ENCODE results near the gene PTGDS. TPM values are rescaled to one million over a fixed set of nuclear protein-coding genes. Genes with fewer than 3 reads are reported as not detected.

Gene PTGDS
- total RNA-seq, 1 donor from 2014 or later = 5.0 TPM

GRCh38 chr9:136992819-136993369 lies 15.6 kb downstream of the PTGDS start:
- Mint-ChIP-seq H3K4me3 (ENCODE audit: unreplicated experiment) (peak overlapping the region; percentile 82), H3K27ac (ENCODE audit: unreplicated experiment) (no peak overlapping the region), H3K9me3 (ENCODE audit: unreplicated experiment) (peaks cover 5% of the 10 kb centered on the region), H3K27me3 (ENCODE audit: low read depth, unreplicated experiment) (peaks cover 26% of the 10 kb centered on the region), H3K36me3 (ENCODE audit: low read depth, unreplicated experiment) (peaks cover 3% of the 10 kb centered on the region), H3K4me1 (ENCODE audit: low read depth, unreplicated experiment) (no peaks in the 10 kb centered on the region)
- peaks cover 13% of the 10 kb centered on the region for H3K79me2 ChIP-seq (ENCODE audit: insufficient read depth, low read length)
- DNase-seq (ENCODE audit: low read depth) (no peak), FAIRE-seq (no peak)
- H3K4me1 ChIP-seq (ENCODE audit: insufficient read depth, low read length) = peaks cover 36% of the 10 kb centered on the region
- H3K36me3 ChIP-seq (ENCODE audit: insufficient read depth, low read length) = no peaks in the 10 kb centered on the region
- peak overlapping the region; percentile 97 for H3K4me2 ChIP-seq (ENCODE audit: low read length)
- no peak for TF ChIP-seq CTCF (IDR thresholded peaks at IDR 0.05; ENCODE audit: insufficient read depth, low read depth, low read length)
- TF ChIP-seq EZH2 (IDR thresholded peaks at IDR 0.05; ENCODE audit: insufficient read depth, low read length) = no peak
- no peak overlapping the region for H3K27ac ChIP-seq (ENCODE audit: low read depth, low read length)
- peak overlapping the region; percentile 76 for H3K4me3 ChIP-seq (ENCODE audit: insufficient read depth, low read depth, low read length)
- H3K9ac ChIP-seq (ENCODE audit: low read length) = peak overlapping the region; percentile 75
- peak overlapping the region; percentile 79 for H2AFZ ChIP-seq (ENCODE audit: low read depth, low read length)
- no peaks in the 10 kb centered on the region for H3K27me3 ChIP-seq (ENCODE audit: insufficient read depth, low read length)
- H3K9me3 ChIP-seq (ENCODE audit: insufficient read depth, low read depth, low read length) = peaks cover 6% of the 10 kb centered on the region
- H4K20me1 ChIP-seq (ENCODE audit: insufficient read depth, low read length) = peaks cover 12% of the 10 kb centered on the region

- H3K4me2 ChIP-seq (ENCODE audit: low read length) = no peak overlapping the region
- FAIRE-seq (no peak), DNase-seq (ENCODE audit: low read depth) (no peak)
- H3K79me2 ChIP-seq (ENCODE audit: insufficient read depth, low read length) = peaks cover 13% of the 10 kb centered on the region
- Mint-ChIP-seq H3K36me3 (ENCODE audit: low read depth, unreplicated experiment) (peaks cover 3% of the 10 kb centered on the region), H3K27me3 (ENCODE audit: low read depth, unreplicated experiment) (peaks cover 17% of the 10 kb centered on the region), H3K9me3 (ENCODE audit: unreplicated experiment) (peaks cover 5% of the 10 kb centered on the region), H3K4me1 (ENCODE audit: low read depth, unreplicated experiment) (peaks cover 3% of the 10 kb centered on the region), H3K27ac (ENCODE audit: unreplicated experiment) (no peak overlapping the region), H3K4me3 (ENCODE audit: unreplicated experiment) (peak overlapping the region; percentile 82)
- no peak overlapping the region for H3K4me3 ChIP-seq (ENCODE audit: insufficient read depth, low read depth, low read length)
- no peaks in the 10 kb centered on the region for H3K27me3 ChIP-seq (ENCODE audit: insufficient read depth, low read length)
- no peak overlapping the region for H3K9ac ChIP-seq (ENCODE audit: low read length)
- H3K4me1 ChIP-seq (ENCODE audit: insufficient read depth, low read length) = peaks cover 40% of the 10 kb centered on the region
- TF ChIP-seq EZH2 (IDR thresholded peaks at IDR 0.05; ENCODE audit: insufficient read depth, low read length) = no peak
- H4K20me1 ChIP-seq (ENCODE audit: insufficient read depth, low read length) = peaks cover 12% of the 10 kb centered on the region
- no peak overlapping the region for H2AFZ ChIP-seq (ENCODE audit: low read depth, low read length)
- H3K27ac ChIP-seq (ENCODE audit: low read depth, low read length) = no peak overlapping the region
- H3K9me3 ChIP-seq (ENCODE audit: insufficient read depth, low read depth, low read length) = peaks cover 6% of the 10 kb centered on the region
- no peaks in the 10 kb centered on the region for H3K36me3 ChIP-seq (ENCODE audit: insufficient read depth, low read length)
Observed at GRCh38 chr9:136994180-136994887, 17.0 kb downstream of the PTGDS start.

- H3K4me1 Mint-ChIP-seq (ENCODE audit: low read depth, unreplicated experiment) = peaks cover 3% of the 10 kb centered on the region
- Histone ChIP-seq H3K4me1 (ENCODE audit: insufficient read depth, low read length) (peaks cover 40% of the 10 kb centered on the region), H3K36me3 (ENCODE audit: insufficient read depth, low read length) (no peaks in the 10 kb centered on the region), H2AFZ (ENCODE audit: low read depth, low read length) (no peak overlapping the region), H3K4me2 (ENCODE audit: low read length) (peak overlapping the region; percentile 66), H3K9ac (ENCODE audit: low read length) (no peak overlapping the region), H3K27ac (ENCODE audit: low read depth, low read length) (no peak overlapping the region), H3K27me3 (ENCODE audit: insufficient read depth, low read length) (no peaks in the 10 kb centered on the region), H3K9me3 (ENCODE audit: insufficient read depth, low read depth, low read length) (peaks cover 6% of the 10 kb centered on the region), H3K79me2 (ENCODE audit: insufficient read depth, low read length) (peaks cover 13% of the 10 kb centered on the region), H4K20me1 (ENCODE audit: insufficient read depth, low read length) (peaks cover 12% of the 10 kb centered on the region), H3K4me3 (ENCODE audit: insufficient read depth, low read depth, low read length) (no peak overlapping the region)
- H3K9me3 Mint-ChIP-seq (ENCODE audit: unreplicated experiment) = peaks cover 5% of the 10 kb centered on the region
- no peak overlapping the region for H3K4me3 Mint-ChIP-seq (ENCODE audit: unreplicated experiment)
- no peak for DNase-seq (ENCODE audit: low read depth)
- no peak for TF ChIP-seq EZH2 (IDR thresholded peaks at IDR 0.05; ENCODE audit: insufficient read depth, low read length)
- no peak for TF ChIP-seq CTCF (IDR thresholded peaks at IDR 0.05; ENCODE audit: insufficient read depth, low read depth, low read length)
- no peak for FAIRE-seq
- H3K27me3 Mint-ChIP-seq (ENCODE audit: low read depth, unreplicated experiment) = peaks cover 15% of the 10 kb centered on the region
- H3K36me3 Mint-ChIP-seq (ENCODE audit: low read depth, unreplicated experiment) = peaks cover 3% of the 10 kb centered on the region
- H3K27ac Mint-ChIP-seq (ENCODE audit: unreplicated experiment) = no peak overlapping the region
Observed at GRCh38 chr9:136994888-136995230, 17.6 kb downstream of the PTGDS start.
